8988T (cell line): Measurements from ENCODE around the gene DPF1.

ENCODE experiments used
- DNase-seq: peaks from one replicate; pipeline ENCODE4 v3.0.0; 2011

Gene DPF1

GRCh38 chr19:38196245-38196837, 27.7 kb downstream of the DPF1 start:
- DNase-seq, result no peak

GRCh38 chr19:38195237-38195636, 28.8 kb downstream of the DPF1 start:
- no peak for DNase-seq

DNA sequence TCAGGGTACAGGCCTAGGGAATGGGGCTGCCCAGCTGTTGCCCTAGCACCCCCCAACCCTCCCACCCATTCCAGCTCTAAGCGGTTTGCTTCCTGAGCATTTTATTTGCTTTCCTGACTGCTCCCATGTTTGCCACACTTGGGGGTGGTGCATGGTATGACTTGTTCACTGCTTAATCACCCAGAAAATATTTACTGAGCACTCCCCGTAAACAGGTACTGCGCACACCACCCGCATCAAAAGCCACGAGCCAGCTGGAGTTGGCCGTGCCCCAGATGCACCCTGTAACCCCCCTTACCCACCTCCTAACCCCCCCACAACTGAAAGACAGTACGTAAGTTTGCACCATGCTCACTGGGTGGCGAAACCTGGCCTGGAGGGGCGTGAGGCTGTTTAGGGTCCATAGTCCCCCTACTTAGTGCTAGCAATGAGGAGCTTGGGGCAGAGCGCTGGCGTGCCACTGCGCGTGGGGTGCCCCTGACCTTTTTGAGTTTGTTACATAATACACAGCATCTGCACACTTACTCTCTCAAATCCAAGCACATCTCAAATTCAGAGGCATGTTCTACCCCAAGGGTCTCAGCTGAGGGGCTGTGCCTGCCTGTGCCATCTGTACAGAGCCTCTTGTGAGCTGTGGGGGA, 29.8 kb downstream of the DPF1 start:
- DNase-seq, result no peak

- no peak for DNase-seq
These were observed 30.6 kb downstream of the DPF1 start for GRCh38 chr19:38193445-38193844.

DNA sequence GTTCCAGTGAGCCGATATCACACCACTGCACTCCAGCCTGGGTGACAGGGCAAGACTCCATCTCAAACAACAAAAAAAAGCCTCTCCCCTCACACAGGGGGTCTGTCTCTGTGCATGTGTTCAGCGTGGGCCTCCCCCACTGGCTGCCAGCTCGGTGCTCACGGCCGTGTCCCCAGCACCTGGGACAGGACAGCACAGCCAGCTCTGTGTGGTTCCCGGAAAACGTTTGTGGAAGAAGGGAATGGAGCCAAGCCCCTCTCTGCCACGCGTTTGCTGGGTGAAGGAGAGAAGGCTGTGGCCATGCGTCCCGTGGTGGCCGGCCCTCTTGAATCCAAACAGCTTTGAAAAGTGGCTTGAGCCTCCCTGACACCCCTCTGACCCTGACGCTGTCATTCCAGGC, 32.3 kb downstream of the DPF1 start:
- no peak for DNase-seq

GRCh38 chr19:38190793-38191192, 33.2 kb downstream of the DPF1 start:
- DNase-seq, result no peak

DNA sequence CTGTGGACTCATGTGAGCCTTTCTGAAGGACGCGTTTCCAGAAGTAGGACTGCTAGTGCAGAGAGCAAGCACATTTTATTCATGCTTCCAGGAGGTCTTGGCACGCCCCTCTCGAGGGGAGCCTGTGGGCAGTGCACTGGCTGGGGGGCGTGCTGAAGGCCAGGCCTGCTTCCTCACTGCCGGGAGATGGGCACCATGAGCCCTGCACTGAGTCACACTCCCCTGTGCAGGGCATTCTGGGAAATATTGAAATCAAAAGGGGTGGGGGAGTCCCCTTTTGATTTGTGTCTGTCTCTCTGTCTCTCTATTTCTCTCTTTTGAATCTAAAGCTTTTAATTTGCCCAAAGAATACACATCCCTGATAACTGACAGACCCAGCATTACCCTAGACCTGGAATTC, 34.0 kb downstream of the DPF1 start:
- DNase-seq, result no peak

DNA sequence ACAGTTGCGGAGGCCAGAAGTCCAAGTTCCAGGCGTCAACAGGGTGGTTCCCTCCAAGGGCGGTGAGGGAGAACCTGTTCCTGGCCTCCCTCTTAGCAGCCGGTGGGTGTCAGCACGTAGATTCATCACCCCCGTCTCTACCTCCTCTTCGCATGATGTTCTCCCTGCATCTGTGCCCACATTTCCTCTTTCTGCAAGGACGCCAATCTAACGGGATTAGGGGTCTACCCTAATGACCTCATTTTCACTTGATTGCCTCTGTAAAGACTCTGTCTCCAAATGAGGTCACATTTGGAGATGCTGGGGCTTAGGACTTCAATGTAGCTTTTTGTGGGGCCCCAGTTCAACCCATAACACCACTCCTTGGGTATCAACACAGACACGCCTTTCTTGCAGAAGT, 38.5 kb downstream of the DPF1 start:
- DNase-seq, result no peak

DNA sequence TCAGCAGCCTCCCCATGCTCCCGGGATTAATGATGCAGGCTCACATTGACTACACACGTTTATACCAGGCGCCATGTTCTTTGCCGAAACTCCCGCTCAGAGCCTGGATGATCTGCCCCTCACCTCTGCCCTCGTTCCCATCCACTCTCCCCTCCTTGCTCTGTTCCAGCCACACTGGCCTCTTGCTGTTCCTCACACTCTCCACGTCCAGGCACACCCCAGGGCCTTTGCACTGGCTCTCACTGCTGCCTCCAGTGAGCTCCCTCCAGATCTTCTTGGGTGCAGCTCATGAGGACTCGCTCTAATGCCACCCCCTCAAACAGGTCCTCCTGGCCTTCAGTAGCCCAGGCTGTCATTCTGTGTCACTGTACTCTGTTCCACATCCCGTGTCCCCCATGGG, 39.2 kb downstream of the DPF1 start:
- DNase-seq, result no peak

GRCh38 chr19:38183251-38183897, 40.6 kb downstream of the DPF1 start:
- DNase-seq, result no peak

GRCh38 chr19:38182536-38183210, 41.3 kb downstream of the DPF1 start:
- no peak for DNase-seq

DNA sequence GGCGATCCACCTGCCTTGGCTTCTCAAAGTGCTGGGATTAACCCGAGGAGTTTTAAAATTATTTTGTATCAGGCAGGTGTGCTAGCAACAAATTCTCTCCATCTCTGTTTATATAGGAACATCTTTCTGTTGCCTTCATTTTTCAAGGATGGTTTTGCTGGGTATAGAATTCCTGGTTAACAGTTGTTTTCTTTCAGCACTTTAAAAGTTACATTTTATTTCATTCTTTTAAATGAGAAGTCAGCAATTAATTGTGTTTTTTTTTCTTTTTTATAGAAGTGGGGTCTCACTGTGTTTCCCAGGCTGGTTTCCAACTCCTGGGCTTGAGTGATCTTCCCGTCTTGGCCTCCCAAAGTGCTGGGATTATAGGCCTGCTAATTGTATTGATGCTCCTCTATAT, 44.0 kb downstream of the DPF1 start:
- no peak for DNase-seq

DNA sequence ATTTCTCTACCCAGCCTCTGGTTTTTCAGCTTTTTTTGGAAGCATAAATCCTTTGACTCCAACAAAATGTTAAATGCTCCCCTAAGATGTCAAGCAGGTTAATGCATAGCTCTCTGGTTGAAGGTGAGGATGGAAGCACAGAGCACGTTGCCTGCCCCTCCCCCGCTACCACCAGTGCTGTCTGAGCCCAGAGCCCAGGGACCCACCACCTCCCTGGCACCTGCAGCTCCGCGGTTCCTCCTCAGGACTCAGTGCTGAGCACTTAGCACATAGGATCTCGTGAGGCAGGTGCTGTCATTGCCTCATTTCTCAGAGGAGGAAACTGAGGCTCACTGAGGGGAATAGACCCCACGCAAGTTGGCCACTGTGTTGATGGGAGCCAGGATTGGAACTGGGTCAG, 48.6 kb downstream of the DPF1 start:
- DNase-seq, result no peak

DNA sequence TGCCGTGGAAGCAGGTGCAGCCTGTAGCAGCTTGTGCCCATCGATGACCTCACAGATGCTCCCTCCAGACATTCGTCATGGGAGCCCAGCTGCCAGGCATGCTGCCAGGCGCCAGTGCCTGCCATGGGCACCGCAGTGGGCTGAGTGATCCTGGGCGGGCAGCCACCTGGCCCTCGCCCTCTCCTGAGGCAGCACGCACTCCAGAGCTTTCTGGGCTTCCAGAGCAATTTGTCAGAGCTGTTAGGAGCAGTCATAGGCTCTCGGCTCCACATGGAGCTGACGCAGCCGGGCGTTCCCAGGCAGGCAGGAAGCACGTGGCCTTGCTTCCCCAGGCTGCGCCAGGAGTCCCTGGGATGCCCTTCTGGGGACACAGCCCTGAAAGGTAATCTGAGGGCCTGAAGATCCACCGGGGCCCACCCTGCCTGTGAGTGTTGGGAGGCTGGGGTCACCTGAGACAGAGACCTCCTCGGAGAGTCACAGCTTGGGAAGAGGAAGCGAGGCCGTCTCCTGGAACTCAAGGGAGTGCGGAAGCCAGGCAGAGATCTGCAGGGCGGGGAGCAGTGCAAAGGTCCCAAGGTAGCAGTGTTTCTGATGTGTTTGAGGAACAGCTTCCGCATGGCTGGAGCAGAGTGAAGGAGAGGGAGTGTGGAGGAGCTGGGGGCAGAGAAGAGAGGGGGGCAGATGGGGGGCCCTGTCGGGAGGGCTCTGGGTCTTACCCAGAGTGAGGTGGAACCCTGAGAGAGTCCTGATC, 50.6 kb downstream of the DPF1 start:
- DNase-seq, result no peak

DNA sequence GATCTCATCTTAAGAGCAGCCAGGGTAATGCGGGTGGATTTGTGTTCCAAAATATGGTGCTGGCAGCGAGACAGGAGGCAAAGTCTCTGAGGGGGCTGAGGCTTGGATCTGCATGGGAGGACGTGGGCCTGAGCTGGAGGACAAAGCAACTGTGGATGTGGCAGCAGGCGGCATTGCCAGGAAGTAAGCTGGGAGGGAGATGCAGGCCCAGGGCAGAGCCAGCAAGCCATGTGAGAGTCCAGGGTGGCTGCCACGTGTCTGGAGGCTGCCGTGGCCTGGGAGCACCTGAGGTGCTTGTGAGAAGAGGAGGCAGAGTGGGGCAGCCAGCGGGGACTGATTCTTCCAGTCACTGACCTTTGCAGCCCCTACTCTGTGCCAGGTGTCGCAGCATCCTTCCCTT, 52.0 kb downstream of the DPF1 start:
- DNase-seq, result no peak

- DNase-seq, result no peak
These were observed 53.7 kb downstream of the DPF1 start for GRCh38 chr19:38170334-38170733.

DNA sequence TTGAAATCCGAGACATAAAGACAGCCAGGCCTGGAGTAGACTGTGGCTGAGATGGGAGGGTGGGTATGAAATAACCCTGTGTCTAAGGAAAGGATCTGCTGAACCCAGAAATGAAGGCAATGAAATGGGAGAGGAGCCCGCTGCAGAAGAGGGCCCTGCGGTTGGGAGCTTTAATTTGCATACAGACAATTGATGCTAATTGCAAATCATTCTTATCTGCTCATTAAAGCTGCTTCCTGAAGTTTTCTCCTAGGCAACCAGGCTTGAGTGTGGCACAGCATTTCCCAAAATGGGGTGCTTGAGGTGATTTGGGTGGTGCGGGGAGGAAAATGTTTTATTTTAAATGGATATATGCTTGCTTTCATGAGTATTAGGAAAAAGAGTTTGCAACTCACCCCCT, 55.4 kb downstream of the DPF1 start:
- DNase-seq, result no peak

DNA sequence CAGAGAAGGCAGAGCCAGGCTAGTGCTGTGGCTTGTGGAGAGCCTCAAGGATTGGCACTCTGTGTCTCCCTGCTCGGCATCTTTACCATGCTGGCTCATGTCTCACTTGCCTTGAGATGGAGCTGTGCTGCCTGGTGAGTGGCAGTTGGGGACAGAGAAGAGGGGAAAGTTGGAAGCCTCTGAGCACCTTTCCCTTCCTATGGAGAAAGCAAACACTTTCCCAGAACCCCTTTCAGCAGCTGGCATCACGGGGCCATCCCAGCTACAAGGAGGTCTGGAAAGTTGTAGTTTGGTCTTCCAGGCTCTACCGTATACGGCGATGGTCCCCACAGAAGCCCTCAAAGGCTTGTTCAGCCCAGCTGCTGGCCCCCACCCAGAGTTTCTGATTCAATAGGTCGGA, 58.7 kb downstream of the DPF1 start:
- DNase-seq, result no peak

GRCh38 chr19:38164526-38164925, 59.5 kb downstream of the DPF1 start:
- DNase-seq, result no peak

- no peak for DNase-seq
These were observed 60.4 kb downstream of the DPF1 start for GRCh38 chr19:38163419-38164290.

- no peak for DNase-seq
These were observed 61.4 kb downstream of the DPF1 start for GRCh38 chr19:38162632-38163031.

- DNase-seq, result no peak
These were observed 61.9 kb downstream of the DPF1 start for GRCh38 chr19:38162094-38162493.
